GM10266 (cell line): ENCODE measurements around the gene SYNE1.

Experiments
- DNase-seq: peaks from one replicate; pipeline ENCODE4 v3.0.0; 2012; ENCODE audit errors: extremely low spot score
- TF ChIP-seq, protein P1 (sequence below): IDR thresholded peaks from 2 replicates; pipeline ENCODE4 v1.5.1; 2012; ENCODE audit warnings: mild to moderate bottlenecking, low read depth; ENCODE audit not compliant: control insufficient read depth, insufficient read depth; ENCODE audit errors: missing control alignments

SYNE1 gene

DNA sequence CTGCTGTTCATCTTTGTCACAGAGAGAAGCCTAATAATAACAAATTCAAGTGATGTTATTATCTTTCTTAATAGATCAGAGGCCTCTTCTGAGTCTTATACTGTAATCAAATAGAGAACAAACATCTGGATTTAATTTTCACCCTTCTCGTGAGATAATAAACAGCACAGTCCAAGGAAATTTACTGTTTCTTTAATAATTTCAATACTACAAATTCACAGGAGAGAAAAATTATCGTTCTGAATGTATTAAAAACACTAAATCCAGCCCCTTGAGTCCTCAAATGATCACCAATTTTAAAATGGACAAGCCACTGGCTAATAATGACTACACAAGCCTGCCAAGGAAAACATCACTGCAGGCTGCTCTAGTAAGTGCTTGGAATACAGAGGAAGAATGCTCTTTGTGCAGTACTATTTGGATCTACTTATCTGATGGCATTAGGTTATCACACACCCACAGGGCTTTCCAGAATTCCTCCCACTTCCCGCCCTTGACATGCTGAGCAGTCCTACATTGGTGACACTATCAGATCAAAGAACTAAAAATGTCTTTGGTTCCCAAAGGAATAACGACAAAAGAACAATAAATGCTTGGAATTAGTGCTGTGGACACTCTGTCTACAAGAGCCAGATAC is 38.1 kb downstream of the SYNE1 start:
- TF ChIP-seq, protein P1, sequence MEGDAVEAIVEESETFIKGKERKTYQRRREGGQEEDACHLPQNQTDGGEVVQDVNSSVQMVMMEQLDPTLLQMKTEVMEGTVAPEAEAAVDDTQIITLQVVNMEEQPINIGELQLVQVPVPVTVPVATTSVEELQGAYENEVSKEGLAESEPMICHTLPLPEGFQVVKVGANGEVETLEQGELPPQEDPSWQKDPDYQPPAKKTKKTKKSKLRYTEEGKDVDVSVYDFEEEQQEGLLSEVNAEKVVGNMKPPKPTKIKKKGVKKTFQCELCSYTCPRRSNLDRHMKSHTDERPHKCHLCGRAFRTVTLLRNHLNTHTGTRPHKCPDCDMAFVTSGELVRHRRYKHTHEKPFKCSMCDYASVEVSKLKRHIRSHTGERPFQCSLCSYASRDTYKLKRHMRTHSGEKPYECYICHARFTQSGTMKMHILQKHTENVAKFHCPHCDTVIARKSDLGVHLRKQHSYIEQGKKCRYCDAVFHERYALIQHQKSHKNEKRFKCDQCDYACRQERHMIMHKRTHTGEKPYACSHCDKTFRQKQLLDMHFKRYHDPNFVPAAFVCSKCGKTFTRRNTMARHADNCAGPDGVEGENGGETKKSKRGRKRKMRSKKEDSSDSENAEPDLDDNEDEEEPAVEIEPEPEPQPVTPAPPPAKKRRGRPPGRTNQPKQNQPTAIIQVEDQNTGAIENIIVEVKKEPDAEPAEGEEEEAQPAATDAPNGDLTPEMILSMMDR = no peak
- no peak for DNase-seq

DNA sequence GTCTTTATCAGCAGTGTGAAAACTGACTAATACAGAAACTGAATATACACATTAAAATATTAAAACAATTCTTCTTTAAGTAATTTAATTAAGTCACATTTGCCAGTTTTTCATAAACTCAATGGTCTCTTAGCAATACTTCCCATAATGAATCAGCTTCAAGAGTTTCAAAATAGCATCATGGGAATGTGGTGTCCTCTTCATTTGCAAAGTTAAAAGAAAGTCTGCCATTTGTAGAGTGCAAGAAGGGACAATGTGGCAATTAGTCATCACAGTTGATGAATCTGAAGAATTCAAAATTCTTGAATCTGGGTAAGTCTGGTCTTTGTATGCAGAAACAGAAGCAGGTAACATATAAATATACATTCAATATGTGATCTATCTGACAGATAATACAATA is 38.7 kb downstream of the SYNE1 start:
- TF ChIP-seq, protein P1 = no peak
- DNase-seq = no peak

DNA sequence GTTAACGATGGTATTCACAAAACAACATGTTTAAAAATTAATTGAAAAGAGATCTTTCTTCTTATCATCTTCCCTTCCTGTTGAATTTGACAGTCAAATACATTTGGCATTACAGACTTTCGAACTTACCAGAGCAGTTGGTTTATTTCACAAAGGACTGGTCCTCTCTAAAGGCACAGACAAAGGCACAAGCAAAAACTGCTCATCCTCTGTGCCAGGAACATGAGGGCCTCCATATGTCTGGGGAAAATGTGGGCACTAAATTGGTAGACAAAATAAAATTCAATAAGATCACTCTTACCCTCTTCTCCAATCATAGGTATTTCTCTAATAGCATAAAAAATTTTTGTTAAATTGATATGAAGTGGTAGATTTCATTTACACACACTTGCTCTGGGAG is 40.4 kb downstream of the SYNE1 start:
- no peak for DNase-seq
- TF ChIP-seq, protein P1 = no peak

DNA sequence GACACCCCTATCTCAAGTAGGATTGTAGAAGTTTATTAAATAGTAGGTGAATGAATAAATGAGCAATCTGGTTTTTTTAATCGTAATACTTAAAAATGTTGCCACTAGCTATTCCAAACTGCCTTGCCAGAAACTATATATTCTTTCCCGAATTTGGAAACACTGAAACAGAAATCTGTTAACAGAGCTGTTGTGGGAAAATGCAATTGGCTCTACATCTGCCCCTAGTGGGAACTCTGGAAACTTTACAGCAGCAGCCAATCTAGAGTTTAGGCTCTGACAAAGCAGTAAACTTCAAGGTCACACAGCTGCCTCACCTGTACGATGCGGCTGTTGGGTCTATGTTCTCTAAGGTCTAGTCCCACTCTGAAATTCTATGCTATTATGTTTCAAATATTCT is 41.7 kb downstream of the SYNE1 start:
- no peak for DNase-seq

DNA sequence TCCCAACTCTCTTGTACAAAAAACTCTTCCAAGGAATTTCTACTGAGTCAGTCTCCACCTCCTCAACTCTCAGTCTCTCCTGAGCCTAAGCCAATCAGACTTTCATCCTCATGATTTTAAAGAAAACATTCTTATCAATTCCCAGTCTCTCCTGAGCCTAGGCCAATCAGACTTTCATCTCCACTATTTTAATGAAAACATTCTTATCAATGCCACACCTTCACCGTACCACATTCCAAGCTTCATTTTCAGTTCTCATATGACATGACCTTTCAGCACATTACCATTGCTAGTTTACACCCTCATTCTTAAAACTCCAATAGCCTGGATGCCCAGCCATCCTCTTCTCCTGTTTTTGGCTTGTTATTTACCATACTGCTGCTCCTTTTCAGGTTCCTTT is 42.5 kb downstream of the SYNE1 start:
- DNase-seq = no peak
- TF ChIP-seq, protein P1 = no peak

More for the DNA sequence above, 41.7 kb downstream of the SYNE1 start:
- TF ChIP-seq, protein P1 = no peak

DNA sequence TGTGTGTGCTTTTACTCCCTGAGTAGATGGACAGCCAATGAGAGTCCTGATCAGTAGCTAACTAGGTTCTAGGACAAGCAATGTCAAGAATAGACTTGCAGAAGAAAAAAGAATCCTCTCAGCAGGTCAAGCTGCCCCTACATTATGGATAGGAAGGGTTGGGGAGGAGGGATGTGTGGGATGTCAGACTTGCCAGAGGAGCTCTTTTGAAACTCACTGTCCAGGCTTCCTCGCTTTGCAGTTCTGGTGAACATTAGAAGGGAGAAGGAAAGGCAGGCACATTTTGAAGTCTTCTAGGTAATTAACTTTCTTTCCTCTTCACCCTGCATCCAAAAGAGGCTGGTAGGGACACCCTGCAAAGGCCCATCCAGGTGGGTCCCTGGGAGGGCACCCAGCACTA is 48.7 kb downstream of the SYNE1 start:
- DNase-seq = no peak
- TF ChIP-seq, protein P1 = no peak

DNA sequence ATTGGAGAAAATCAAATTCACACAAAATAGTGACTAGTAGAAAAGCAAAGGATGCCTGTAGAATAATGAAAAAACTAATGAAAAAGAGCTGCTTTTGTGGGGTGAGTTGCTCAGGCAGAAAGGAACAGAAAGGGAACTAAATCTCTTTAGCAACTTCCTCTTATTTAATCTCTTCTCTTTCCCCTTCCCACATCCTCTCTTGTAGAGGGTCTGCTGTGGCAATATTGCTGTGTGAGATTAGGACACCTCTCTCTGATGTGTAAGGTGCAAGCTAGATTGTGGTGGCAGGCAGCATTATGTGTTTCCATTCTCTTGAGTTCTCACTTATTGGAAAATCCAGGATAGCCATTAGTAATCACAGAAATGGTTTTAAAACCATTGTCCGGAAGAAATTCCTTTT is 49.7 kb downstream of the SYNE1 start:
- TF ChIP-seq, protein P1 = no peak
- no peak for DNase-seq
